ENCODE results near the gene C19orf67.

The C19orf67 gene

DNA sequence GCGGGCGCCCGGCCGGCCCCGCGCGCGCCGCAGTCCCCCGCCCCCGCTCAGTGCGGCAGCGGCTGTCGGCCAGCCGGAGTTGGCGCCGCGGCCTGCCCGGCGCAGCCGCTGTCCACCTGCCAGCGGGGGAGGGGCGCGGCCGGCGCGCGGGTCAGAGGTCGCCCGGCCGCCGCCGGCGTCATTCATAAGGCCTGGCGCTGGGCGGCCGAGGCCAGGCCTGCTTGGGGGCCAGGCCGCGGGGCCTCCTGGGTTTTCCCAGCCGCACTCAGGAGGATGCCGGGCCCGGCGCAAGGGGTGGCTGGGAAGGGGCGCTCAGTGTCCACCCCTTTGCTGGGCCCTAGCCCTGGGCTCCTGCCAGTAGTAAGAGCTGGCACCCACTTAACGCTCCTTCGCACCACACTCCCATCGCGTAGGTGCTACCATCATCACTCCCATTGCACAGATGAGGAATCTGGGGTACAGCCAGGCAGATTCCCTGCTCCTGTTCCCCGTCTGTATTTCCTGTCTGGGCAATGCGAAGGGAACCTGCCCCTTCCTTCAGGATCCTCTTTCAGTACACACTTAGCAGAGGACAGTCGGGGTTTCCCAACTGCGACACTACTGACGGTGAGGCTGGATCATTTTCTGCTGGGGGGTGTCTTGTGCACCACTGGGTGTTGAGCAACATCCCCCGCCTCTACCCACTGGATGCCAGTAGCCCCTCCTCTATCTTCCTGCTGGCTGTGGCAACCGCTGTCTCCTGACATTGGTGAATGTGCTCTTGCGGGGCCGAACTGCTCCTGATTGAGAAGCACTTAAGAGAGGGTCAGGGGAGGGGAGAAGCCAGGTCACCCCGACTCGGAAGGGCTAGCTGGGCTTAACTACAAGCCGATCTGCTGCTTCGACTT, 32.8 kb upstream of the C19orf67 start:
- TF ChIP-seq, protein P1, sequence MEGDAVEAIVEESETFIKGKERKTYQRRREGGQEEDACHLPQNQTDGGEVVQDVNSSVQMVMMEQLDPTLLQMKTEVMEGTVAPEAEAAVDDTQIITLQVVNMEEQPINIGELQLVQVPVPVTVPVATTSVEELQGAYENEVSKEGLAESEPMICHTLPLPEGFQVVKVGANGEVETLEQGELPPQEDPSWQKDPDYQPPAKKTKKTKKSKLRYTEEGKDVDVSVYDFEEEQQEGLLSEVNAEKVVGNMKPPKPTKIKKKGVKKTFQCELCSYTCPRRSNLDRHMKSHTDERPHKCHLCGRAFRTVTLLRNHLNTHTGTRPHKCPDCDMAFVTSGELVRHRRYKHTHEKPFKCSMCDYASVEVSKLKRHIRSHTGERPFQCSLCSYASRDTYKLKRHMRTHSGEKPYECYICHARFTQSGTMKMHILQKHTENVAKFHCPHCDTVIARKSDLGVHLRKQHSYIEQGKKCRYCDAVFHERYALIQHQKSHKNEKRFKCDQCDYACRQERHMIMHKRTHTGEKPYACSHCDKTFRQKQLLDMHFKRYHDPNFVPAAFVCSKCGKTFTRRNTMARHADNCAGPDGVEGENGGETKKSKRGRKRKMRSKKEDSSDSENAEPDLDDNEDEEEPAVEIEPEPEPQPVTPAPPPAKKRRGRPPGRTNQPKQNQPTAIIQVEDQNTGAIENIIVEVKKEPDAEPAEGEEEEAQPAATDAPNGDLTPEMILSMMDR (IDR thresholded peaks at IDR 0.05; ENCODE audit: low read depth, low read length) = no peak
- no peak for TF ChIP-seq EZH2phosphoT487 (IDR thresholded peaks at IDR 0.05; ENCODE audit: low read depth)
- Histone ChIP-seq H3K9ac (ENCODE audit: low read length) (peak overlapping the region; percentile 68), H3K4me3 (ENCODE audit: low read length) (peak overlapping the region; percentile 82), H3K27me3 (ENCODE audit: low read depth, low read length) (no peaks in the 10 kb centered on the region), H3K9me3 (ENCODE audit: insufficient read depth, low read length) (no peaks in the 10 kb centered on the region), H3K27ac (ENCODE audit: low read length) (no peak overlapping the region), H3K4me1 (ENCODE audit: low read length) (peaks cover 28% of the 10 kb centered on the region), H4K20me1 (ENCODE audit: insufficient read depth, low read length) (no peaks in the 10 kb centered on the region; the same call in 1 of the 2 replicates), H2AFZ (ENCODE audit: low read depth, low read length) (no peak overlapping the region), H3K4me2 (ENCODE audit: low read length) (peak overlapping the region; percentile 94), H3K36me3 (replicated peaks; ENCODE audit: low read depth, low read length) (peaks cover 7% of the 10 kb centered on the region), H3K79me2 (ENCODE audit: low read length) (peaks cover 4% of the 10 kb centered on the region)

DNA sequence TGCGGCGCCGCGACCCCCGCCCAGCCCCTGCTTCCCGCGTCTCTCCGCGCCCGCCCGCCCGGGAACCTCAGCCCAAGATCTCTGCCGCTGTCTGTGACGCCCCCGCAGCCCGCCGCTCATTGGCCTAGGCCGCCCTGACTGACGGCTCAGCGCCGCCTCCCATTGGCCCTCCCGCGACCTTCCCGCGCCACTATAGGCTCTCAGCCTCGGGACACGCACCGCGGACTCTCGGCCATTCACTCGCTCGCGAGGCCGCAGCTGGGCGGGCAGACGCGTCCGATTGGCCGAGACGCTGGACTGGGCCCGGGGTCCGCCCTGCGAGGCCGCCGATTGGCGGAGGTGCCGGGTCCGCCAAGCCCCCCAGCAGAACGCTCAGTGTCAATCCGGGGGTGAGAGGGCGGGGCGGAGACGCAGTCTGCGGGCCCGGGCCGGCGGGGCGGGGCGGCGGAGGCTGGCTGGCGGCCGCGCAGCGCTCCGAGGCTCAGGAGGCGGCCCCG, 32.1 kb upstream of the C19orf67 start, which contains the start of gene PRKACA:
TSS of gene PRKACA (minus strand) at position 95 of the 497 bp plus-strand sequence. CDS start 215 bp downstream, outside the sequence.
- TF ChIP-seq, protein P1 (IDR thresholded peaks at IDR 0.05; ENCODE audit: low read depth, low read length) = no peak
- TF ChIP-seq EZH2phosphoT487 (IDR thresholded peaks at IDR 0.05; ENCODE audit: low read depth) = no peak
- H3K4me3 ChIP-seq (ENCODE audit: low read length) = peak within 1 kb of the TSS; percentile 97
- H3K4me1 ChIP-seq (ENCODE audit: low read length) = peaks cover 34% of the 10 kb centered on the region
- no peak within 1 kb of the TSS for H3K27ac ChIP-seq (ENCODE audit: low read length)
- no peak within 1 kb of the TSS for H2AFZ ChIP-seq (ENCODE audit: low read depth, low read length)
- no peaks in the 10 kb centered on the region for H4K20me1 ChIP-seq (ENCODE audit: insufficient read depth, low read length)
- peak within 1 kb of the TSS; percentile 94 for H3K4me2 ChIP-seq (ENCODE audit: low read length)
- H3K9me3 ChIP-seq (ENCODE audit: insufficient read depth, low read length) = no peaks in the 10 kb centered on the region
- H3K36me3 ChIP-seq (replicated peaks; ENCODE audit: low read depth, low read length) = peaks cover 4% of the 10 kb centered on the region
- H3K79me2 ChIP-seq (ENCODE audit: low read length) = peaks cover 10% of the 10 kb centered on the region
- H3K27me3 ChIP-seq (ENCODE audit: low read depth, low read length) = no peaks in the 10 kb centered on the region
- peak within 1 kb of the TSS; percentile 73 for H3K9ac ChIP-seq (ENCODE audit: low read length)

DNA sequence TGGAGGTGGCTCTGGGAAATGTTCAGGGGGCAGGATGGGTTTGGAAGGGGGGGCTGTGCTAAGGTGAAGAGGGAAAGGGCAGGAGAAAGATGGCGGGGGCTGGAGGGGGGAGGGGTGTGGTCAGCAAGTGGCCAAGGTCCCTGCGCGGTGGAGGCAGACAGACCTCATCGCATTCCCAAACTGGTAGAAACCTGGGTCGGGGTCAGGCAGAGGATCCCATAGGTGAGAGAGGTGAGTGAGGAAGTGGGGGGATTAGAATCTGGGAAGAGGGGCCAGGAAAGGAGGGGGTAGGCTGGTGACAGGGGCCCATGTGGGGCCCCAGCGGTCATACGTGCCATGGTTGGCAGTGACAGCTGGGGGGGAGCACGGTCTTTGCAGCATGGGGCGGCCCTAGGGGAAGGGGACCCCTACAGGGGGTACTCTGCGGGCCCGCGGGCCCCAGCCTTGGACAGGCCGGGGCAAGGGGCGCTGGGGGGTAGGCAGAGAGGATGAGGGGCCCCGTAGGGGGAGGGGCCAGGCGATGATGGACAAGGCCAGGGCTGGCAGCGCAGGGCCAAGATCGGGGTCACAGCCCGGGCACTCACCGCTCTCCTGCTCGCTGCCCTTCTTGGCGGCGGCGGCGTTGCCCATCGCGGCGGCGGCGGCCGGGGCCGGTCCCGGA, 31.5 kb upstream of the C19orf67 start:
- H3K4me1 ChIP-seq (ENCODE audit: low read length) = peaks cover 34% of the 10 kb centered on the region
- no peaks in the 10 kb centered on the region for H4K20me1 ChIP-seq (ENCODE audit: insufficient read depth, low read length)
- no peaks in the 10 kb centered on the region for H3K9me3 ChIP-seq (ENCODE audit: insufficient read depth, low read length)
- H3K4me3 ChIP-seq (ENCODE audit: low read length) = peak overlapping the region; percentile 97
- H3K27me3 ChIP-seq (ENCODE audit: low read depth, low read length) = no peaks in the 10 kb centered on the region
- TF ChIP-seq EZH2phosphoT487 (IDR thresholded peaks at IDR 0.05; ENCODE audit: low read depth) = no peak
- TF ChIP-seq, protein P1 (IDR thresholded peaks at IDR 0.05; ENCODE audit: low read depth, low read length) = no peak
- peaks cover 10% of the 10 kb centered on the region for H3K79me2 ChIP-seq (ENCODE audit: low read length)
- H3K27ac ChIP-seq (ENCODE audit: low read length) = no peak overlapping the region
- peak overlapping the region; percentile 92 for H3K4me2 ChIP-seq (ENCODE audit: low read length)
- no peak overlapping the region for H2AFZ ChIP-seq (ENCODE audit: low read depth, low read length)
- H3K9ac ChIP-seq (ENCODE audit: low read length) = peak overlapping the region; percentile 73
- H3K36me3 ChIP-seq (replicated peaks; ENCODE audit: low read depth, low read length) = peaks cover 2% of the 10 kb centered on the region

DNA sequence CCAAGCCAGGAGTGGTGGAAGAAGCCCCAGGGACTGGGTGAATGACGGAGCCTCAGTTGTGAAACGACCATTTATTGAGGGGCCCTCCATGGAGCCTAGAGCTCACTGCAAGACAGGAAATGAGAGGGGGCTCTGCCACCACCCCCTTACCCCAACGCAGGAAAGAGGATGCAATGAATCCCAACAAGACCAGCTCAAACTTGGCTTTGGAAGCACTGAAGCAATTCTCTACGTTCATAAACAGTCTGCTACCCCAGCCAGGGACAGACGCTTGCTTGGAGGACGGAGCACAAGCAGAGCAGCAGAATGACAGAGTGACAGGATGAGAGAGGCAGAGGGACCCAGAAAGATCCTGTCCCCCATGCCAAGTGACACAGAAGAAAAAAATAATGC, 30.9 kb upstream of the C19orf67 start:
- no peak overlapping the region for H3K27ac ChIP-seq (ENCODE audit: low read length)
- H3K27me3 ChIP-seq (ENCODE audit: low read depth, low read length) = no peaks in the 10 kb centered on the region
- H3K4me1 ChIP-seq (ENCODE audit: low read length) = peaks cover 34% of the 10 kb centered on the region
- no peaks in the 10 kb centered on the region for H3K9me3 ChIP-seq (ENCODE audit: insufficient read depth, low read length)
- H3K4me2 ChIP-seq (ENCODE audit: low read length) = peak overlapping the region; percentile 92
- peak overlapping the region; percentile 73 for H3K9ac ChIP-seq (ENCODE audit: low read length)
- H4K20me1 ChIP-seq (ENCODE audit: insufficient read depth, low read length) = no peaks in the 10 kb centered on the region
- peak overlapping the region; percentile 97 for H3K4me3 ChIP-seq (ENCODE audit: low read length)
- H3K79me2 ChIP-seq (ENCODE audit: low read length) = peaks cover 10% of the 10 kb centered on the region
- no peak overlapping the region for H2AFZ ChIP-seq (ENCODE audit: low read depth, low read length)
- TF ChIP-seq EZH2phosphoT487 (IDR thresholded peaks at IDR 0.05; ENCODE audit: low read depth) = no peak
- TF ChIP-seq, protein P1 (IDR thresholded peaks at IDR 0.05; ENCODE audit: low read depth, low read length) = no peak
- peaks cover 2% of the 10 kb centered on the region for H3K36me3 ChIP-seq (replicated peaks; ENCODE audit: low read depth, low read length)

All from OCI-LY3 (cell line).